ENCODE data around the gene NSG1.

GRCh38 chr4:4430492-4431195, 43.7 kb downstream of the NSG1 start:
- peak; percentile 72 for TF ChIP-seq CTCF (IDR thresholded peaks at IDR 0.05)
- TF ChIP-seq EZH2 (IDR thresholded peaks at IDR 0.05), result no peak
